GM19328 (cell line): ENCODE results near the gene SH3GLB1.

ENCODE experiments used
- ATAC-seq: cut with Tn5 transposase; IDR thresholded peaks from one replicate; pipeline ENCODE4 v1.9.1; 2021; ENCODE audit warnings: mild to moderate bottlenecking, moderate library complexity; ENCODE audit not compliant: unreplicated experiment

SH3GLB1 gene

DNA sequence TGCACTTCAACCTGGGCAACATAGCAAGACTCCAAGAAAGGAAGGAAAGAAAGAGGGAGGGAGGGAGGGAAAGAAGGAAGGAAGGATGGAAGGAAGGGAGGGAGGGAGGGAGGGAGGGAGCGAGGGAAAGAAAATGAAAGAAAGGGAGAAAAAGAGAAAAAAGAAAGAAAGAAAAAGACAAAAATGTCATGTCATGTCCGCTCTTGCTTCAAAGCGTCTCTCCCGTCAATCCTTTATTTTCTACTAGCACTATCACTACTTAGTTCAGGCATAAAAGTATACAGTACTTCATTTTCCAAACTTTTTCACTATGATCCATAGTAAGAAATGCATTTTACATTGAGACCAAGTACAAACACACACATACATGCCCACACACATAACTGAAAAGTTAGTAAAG, 64.7 kb downstream of the SH3GLB1 start:
- no peak for ATAC-seq

DNA sequence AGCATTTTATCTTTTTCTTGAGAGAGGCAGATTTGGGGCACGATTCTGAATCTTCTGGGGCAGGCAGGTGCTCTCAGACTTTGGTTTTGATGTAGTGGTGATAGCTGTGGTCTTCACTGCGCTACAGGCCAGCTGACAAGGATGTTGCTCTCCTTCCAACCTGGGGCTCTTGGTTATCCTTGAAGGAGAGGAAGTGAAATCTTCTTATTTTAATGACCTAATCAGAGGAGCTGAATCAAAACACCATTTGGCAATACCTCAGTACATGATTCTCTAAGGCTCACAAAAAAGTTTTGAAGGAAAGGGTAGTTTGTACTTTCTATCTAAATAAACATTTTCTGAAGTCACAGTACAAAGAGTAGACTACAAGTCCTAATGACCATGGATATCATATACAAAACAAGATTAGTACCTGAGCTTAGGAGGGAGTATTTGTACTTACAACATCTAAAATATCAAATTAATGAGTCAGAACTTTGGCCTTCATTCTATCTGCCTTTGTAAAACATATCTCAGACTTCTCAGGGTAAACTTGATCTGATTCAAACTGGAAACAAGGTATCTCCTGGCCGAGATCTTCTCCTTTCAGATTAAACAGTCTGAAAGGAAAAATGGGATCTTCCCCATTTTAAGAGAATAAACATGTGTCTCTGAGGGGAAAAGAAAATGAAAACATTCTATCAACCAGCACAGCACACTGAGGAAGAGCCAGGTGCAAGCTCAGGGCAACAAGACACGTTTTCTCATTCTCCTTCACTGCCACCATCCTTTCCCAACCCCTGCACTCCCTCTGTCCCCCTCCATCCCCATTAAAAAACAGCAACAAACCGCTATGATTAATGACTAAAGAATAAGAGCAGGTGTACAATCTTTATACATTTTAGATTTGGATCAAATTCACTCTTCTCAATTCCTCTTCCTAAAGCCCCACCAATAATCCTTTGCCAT, 69.2 kb downstream of the SH3GLB1 start:
- no peak for ATAC-seq

DNA sequence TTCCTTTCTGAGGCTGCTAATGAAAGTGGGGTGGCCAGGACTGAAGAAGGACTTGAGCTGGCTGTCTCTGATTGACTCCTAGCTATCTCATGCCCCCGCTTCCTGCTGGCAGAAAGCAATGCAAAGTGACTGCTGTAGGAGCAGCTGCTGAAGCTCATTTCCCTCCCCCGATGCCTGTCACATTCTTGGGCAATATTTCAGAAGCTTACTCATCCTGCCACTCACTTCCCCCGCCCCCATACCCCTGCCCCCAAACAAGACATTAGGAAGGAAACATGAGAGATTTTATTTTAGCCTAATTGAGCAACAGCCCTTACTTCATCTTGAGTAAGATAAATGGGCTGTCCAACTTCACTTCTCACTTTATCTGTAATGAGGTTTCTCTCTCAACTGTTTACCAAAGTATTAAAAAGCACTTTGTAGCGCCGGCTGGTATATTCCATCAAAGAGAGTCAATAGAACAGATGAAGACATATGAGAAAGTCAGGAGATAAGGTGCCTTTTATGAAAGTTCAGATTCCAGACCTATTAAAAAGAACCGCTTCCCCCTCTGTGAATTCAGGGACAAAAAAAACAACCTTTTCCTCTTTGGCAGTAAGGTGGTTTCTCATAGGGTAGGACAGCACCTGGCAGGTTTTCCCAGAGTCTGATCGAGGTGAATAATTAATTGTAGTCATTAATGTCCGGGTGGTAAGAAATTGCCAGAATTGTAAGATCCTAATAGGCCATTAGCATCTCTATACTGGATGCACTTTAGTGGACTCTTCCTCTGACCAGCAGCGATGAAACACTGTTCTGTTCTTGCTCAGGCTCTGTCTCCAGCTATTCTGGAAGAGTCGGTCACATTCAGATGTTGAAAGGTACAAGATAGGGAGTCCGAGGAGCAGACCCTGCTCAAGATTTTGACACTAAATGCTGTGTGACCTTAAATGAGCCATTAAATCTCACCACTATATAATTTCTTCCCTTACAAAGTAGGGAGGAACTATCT, 70.2 kb downstream of the SH3GLB1 start:
- ATAC-seq = peak; percentile 78

DNA sequence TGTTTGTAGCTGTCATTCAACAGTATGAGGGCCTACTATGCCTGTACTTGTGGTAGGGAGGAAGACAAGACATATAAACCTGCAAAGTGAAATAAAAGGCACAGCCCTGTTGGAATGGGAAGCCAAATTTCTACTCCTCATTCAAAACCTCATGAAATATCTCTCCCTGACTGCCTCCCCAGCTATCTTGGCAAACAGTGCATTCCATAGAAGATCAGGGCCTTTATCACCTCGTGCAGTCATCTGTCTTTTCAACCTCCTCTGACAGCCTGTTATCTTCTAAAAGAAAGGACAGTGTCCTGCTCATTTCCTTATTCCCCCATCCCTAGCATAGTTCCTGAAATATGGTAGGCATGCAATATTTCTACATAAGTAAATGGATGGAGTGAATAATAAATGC, 71.0 kb downstream of the SH3GLB1 start:
- ATAC-seq = no peak

GRCh38 chr1:86776108-86776507, 71.7 kb downstream of the SH3GLB1 start:
- ATAC-seq = no peak

- ATAC-seq = no peak
Measured at GRCh38 chr1:86778569-86779239, 74.3 kb downstream of the SH3GLB1 start.

DNA sequence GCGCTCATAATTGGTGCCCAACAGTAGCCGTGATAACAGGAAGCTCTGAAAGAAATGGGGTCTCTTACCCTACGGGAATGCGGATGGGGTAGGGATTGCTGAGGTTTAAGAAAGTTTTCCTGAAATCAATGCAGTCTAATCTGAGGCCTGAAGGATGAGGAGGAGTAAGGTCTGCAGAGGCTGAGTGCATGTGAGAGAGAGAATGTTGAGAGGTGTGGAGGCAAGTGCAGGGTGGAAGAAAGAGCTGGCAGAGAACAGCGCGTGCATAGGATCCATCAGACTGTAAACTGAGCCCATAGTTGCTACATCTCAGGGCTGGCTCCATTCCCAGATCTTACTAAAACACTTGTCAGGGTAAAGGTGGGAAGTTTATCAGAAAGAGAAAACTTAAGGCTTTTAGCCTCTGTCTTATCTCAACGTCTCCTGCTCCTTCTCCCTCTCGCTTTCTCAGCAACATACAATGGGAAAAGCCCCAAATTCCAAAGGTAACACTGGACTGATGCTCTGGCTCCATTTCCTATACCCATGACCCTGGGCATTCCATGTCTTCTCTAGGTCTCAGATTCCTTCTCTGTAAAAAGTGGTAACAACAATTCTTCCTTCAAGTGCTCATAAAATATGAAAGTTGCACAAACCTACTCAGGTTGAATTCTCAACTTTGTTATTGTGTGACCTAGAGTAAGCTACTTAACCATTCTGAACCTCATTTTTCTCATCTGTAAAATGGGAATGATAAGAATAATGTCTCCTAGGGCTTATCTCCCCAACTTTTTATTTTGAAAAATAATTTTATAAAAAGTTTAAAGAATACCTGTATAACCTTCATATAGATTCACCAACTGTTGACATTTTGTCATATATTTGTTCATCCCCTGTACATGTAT, 75.2 kb downstream of the SH3GLB1 start:
- no peak for ATAC-seq

GRCh38 chr1:86782482-86782881, 78.1 kb downstream of the SH3GLB1 start:
- ATAC-seq = no peak

DNA sequence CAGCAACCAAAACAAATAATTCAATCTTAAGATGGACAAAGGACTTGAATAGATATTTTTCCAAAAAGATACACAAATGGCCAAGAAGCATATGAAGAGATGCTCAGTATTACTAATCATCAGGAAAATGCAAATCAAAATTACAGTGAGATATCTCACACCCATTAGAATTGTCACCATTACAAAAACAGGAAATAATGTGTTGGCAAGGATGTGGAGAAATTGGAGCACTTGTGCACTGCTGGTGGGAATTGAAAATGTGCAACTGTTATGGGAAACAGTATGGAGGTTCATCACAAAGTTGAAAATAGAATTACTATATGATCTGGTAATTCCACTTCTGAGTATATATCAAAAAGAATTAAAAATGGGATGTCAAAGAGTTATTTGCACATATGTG, 83.2 kb downstream of the SH3GLB1 start:
- no peak for ATAC-seq

DNA sequence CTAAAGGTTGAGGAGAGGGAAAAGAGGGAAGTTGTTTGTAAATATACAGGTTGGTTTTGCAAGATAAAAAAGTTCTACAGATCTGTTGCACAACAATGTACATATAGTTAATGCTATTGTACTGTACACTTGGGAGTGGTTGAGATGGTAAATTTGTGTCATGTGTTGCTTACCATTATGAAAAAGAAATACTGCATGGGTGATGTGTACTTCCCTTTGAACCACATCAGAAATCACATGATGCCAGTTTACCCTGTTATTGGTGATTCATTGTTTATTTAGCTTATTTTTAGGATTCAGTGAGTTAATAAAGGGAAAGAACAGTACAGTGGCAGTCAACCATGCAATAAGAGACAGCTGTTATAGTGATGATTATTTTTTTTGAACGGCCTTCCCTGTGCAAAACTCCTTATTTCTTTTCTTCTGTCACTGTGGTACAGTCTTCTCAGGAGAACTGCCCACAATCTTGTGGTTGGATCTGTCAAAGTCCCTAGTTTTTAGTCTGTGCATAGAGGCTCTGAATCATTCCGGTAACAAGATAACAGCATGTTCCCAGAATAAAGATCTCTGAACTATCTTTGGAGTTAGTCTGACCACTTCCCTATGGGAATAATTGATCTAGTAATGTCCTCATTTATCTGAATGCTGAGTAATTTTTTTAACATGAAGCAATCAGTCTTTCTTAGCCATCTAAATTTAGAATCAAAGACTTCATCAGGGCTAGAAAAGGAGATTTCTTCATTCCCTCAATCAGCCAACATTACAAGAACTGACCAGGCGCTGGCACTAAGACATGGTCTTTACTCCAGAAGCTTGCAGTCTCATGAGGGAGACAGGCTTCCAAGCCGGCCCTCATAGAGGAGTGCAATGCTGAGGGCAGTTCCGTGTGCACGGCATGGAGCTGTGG, 84.2 kb downstream of the SH3GLB1 start:
- ATAC-seq = no peak

DNA sequence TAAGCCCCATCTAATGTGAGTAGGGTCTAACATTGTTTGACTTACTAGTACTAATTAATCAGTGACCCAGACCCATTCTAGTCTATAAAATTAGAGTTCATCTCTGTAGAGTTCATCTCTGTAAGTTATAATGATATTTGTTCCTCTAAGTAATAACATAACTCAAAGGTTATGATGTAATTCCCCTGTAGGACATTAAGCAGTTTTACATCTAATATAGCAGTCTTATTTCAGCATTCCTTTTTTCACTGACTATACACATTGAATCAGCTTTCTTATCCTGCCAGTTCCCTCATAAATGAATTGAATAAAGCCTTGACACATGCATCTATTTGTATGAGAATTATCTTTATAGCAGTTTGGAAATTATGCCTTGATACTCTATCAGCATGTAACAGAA, 90.9 kb downstream of the SH3GLB1 start:
- ATAC-seq = no peak
